Measurements from ENCODE around the gene OR56A4. TPM values are rescaled to one million over a fixed set of nuclear protein-coding genes. Genes with fewer than 3 reads are reported as not detected.
"Not testable (repeated sequence)": the region's sequence is repeated elsewhere in the genome, so short reads cannot be mapped to it uniquely, and the experiment has no call there.

The OR56A4 gene
- polyA plus RNA-seq, 2 of the 4 experiments (the other 2 are of a cell fraction) = not detected

DNA sequence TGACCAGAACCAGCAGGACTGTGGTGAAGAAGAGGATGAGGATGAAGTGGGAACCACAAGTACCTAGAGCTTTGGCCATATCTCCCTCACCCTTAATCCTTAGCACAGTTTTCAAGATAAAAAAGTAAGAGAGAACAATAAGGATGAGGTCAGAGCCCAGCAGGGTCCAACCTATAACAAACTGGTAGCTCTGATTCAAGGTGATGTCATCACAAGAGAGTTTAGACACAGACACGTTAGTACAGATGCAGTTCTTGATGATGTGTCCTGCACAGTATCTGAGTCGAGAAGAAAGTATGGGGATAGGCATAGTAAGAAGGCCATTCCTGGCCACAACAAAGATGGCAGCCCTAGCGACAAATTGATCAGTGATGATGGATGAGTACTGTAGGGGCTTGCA lies 39.0 kb downstream of the OR56A4 start:
- no peak for ATAC-seq
- no peak overlapping the region for H3K4me3 ChIP-seq
- ChIA-PET CTCF (no interaction called here), POLR2A (no interaction called here)
- H3K4me1 ChIP-seq = no peaks in the 10 kb centered on the region
- TF ChIP-seq, protein P1, sequence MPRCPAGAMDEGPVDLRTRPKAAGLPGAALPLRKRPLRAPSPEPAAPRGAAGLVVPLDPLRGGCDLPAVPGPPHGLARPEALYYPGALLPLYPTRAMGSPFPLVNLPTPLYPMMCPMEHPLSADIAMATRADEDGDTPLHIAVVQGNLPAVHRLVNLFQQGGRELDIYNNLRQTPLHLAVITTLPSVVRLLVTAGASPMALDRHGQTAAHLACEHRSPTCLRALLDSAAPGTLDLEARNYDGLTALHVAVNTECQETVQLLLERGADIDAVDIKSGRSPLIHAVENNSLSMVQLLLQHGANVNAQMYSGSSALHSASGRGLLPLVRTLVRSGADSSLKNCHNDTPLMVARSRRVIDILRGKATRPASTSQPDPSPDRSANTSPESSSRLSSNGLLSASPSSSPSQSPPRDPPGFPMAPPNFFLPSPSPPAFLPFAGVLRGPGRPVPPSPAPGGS (IDR thresholded peaks at IDR 0.05) = no peak
- TF ChIP-seq MYC (IDR thresholded peaks at IDR 0.05; ENCODE audit: borderline replicate concordance, low read length) = no peak
- no peak for TF ChIP-seq JUNB (IDR thresholded peaks at IDR 0.05)
- no peak for TF ChIP-seq CBX8 (IDR thresholded peaks at IDR 0.05)
- H3K9me3 ChIP-seq = no peaks in the 10 kb centered on the region
- WGBS (ENCODE audit: missing lambda C conversion rate) = 7% methylated on average over 3 of the region's 3 CpGs
- no peak for FAIRE-seq
- no peak for DNase-seq (ENCODE audit: low read depth in 1 of 2, low spot score in 1 of 2)
- H3K27ac ChIP-seq = no peak overlapping the region
- H3K4me2 ChIP-seq = no peak overlapping the region

DNA sequence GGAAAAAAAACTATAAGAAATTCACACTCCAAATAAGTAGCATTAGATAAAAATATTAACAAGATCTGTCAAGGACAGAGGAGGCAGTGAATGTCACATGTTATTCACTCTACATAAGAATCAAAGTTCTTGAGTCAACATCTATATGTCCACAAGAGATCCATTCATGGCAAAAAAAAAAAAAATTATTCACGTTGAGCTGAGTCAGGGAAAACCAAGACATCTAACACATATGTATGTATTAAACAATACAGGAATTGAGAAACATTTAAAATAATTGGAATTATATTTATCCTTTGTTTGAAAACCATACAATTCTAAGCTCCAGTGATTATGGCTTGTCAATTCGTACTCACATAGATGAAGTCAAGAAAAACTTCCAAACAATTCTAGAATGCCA lies 39.8 kb downstream of the OR56A4 start:
- ChIA-PET CTCF (interaction anchor here (1.2 kb wide), 1 partner anchor 788 kb away, joined by 3 read pairs; no protein-coding TSS in a partner anchor), POLR2A (no interaction called here)
- Histone ChIP-seq H3K4me2 (no peak overlapping the region), H3K4me1 (no peaks in the 10 kb centered on the region), H3K4me3 (no peak overlapping the region), H3K9me3 (no peaks in the 10 kb centered on the region), H3K27ac (no peak overlapping the region)
- DNase-seq (ENCODE audit: low read depth in 1 of 2, low spot score in 1 of 2) (no peak), FAIRE-seq (no peak), ATAC-seq (no peak)
- TF ChIP-seq HOXA7 (CRISPR knock-in tag; IDR thresholded peaks at IDR 0.05) = no peak
- no peak for TF ChIP-seq JUN (IDR thresholded peaks at IDR 0.05)
- no peak for TF ChIP-seq RAD21 (conservative IDR thresholded peaks at IDR 0.05 in 1 of 2, IDR thresholded peaks at IDR 0.05 in 1 of 2)
- no peak for TF ChIP-seq EHF (CRISPR knock-in tag; IDR thresholded peaks at IDR 0.05)
- WGBS (ENCODE audit: missing lambda C conversion rate) = 0% methylated on average over 2 of the region's 2 CpGs

DNA sequence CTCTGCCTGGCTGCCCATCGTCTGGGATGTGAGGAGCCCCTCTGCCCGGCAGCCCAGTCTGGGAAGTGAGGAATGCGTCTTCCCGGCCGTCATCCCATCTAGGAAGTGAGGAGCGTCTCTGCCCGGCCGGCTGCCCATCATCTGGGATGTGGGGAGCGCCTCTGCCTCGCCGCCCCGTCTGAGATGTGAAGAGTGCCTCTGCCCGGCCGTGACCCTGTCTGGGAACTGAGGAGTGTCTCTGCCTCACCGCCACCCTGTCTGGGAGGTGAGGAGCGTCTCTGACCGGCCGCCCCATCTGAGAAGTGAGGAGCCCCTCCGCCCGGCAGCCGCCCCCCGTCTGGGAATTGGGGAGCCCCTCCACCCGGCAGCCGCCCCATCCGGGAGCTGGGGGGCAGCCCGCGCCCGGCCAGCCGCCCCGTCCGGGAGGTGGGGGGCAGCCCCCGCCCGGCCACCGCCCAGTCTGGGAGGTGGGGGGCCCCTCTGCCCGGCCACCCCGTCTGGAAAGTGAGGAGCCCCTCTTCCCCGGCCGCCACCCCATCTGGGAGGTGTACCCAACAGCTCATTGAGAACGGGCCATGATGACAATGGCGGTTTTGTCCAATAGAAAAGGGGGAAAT lies 45.9 kb downstream of the OR56A4 start:
- FAIRE-seq; H3K4me3 ChIP-seq; POLR2A ChIA-PET; H3K9me3 ChIP-seq; CTCF ChIA-PET; DNase-seq (ENCODE audit: low read depth in 1 of 2, low spot score in 1 of 2); H3K4me1 ChIP-seq; H3K4me2 ChIP-seq; ATAC-seq; H3K27ac ChIP-seq: not testable (repeated sequence)
- WGBS (ENCODE audit: missing lambda C conversion rate) = 42% methylated on average over 7 of the region's 40 CpGs

DNA sequence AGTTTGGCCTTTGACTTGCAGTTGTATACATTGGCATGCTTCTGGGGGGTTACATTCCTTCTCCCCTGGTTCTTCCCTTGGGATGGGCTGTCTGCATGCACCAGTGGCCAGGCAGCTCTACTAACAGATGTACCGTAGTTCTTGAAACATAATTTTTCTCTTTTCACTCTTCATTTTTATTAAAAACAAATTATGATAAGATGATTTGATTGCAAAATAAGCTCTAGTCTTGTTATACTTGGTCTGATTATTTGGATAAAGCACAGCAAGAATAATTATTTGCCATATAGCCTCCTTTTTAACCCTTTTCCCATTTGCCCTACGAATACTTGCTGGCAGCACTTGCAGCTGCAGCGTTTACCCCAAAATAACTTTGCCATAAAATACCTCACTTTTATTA lies 51.2 kb downstream of the OR56A4 start:
- Histone ChIP-seq H3K4me1 (no peaks in the 10 kb centered on the region), H3K9me3 (no peaks in the 10 kb centered on the region), H3K4me3 (no peak overlapping the region), H3K27ac (no peak overlapping the region), H3K4me2 (no peak overlapping the region)
- 41% methylated on average over 3 of the region's 3 CpGs for WGBS (ENCODE audit: missing lambda C conversion rate)
- ATAC-seq (no peak), FAIRE-seq (no peak), DNase-seq (ENCODE audit: low read depth in 1 of 2, low spot score in 1 of 2) (no peak)
- ChIA-PET CTCF (interaction anchor here (1.7 kb wide), 1 partner anchor 37 kb away, joined by 5 read pairs; no protein-coding TSS in a partner anchor), POLR2A (no interaction called here)
- TF ChIP-seq FOSB (CRISPR knock-in tag; IDR thresholded peaks at IDR 0.05) = no peak
- TF ChIP-seq RFX5 (IDR thresholded peaks at IDR 0.05) = no peak
- no peak for TF ChIP-seq POLR2AphosphoS2 (conservative IDR thresholded peaks at IDR 0.05; ENCODE audit: low read length)
- no peak for TF ChIP-seq ZFP36 (IDR thresholded peaks at IDR 0.05; ENCODE audit: borderline replicate concordance, partially characterized antibody)
- TF ChIP-seq, protein P2, sequence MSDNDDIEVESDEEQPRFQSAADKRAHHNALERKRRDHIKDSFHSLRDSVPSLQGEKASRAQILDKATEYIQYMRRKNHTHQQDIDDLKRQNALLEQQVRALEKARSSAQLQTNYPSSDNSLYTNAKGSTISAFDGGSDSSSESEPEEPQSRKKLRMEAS (IDR thresholded peaks at IDR 0.05) = no peak
- no peak for TF ChIP-seq CEBPB (IDR thresholded peaks at IDR 0.05)

Small RNA genes within 50 kb of the gene (small RNA-seq; reads per million reads assigned to genes)
- 0 reads per million in 6 experiments for gene RNA5SP329

Other genes with a start within 250 kb of the OR56A4 start
- gene OR52N5, start 223.6 kb downstream of the OR56A4 start, polyA plus RNA-seq (2011; rRNA removed) = not detected in 2 replicates
- gene OR52N5, start 223.6 kb downstream of the OR56A4 start, polyA plus RNA-seq (2017; fragmentation: RNase III; extraction: RNeasy Plus Mini Kit Qiagen cat#74134 plus additional on column Dnase treatment) = not detected in 3 replicates
- not detected in 2 replicates for gene OR52N1, start 215.7 kb downstream of the OR56A4 start, polyA plus RNA-seq (2011; rRNA removed)
- not detected in 3 replicates for gene OR52N1, start 215.7 kb downstream of the OR56A4 start, polyA plus RNA-seq (2017; fragmentation: RNase III; extraction: RNeasy Plus Mini Kit Qiagen cat#74134 plus additional on column Dnase treatment)
- gene OR52N2, start 198.0 kb downstream of the OR56A4 start, polyA plus RNA-seq (2011; rRNA removed) = not detected in 2 replicates
- gene OR52N2, start 198.0 kb downstream of the OR56A4 start, polyA plus RNA-seq (2017; fragmentation: RNase III; extraction: RNeasy Plus Mini Kit Qiagen cat#74134 plus additional on column Dnase treatment) = not detected in 3 replicates
- gene OR52E6, start 165.0 kb downstream of the OR56A4 start, polyA plus RNA-seq (2011; rRNA removed) = not detected in 2 replicates
- not detected in 3 replicates for gene OR52E6, start 165.0 kb downstream of the OR56A4 start, polyA plus RNA-seq (2017; fragmentation: RNase III; extraction: RNeasy Plus Mini Kit Qiagen cat#74134 plus additional on column Dnase treatment)
- gene OR52E8, start 149.3 kb downstream of the OR56A4 start, polyA plus RNA-seq (2011; rRNA removed) = not detected in 2 replicates
- gene OR52E8, start 149.3 kb downstream of the OR56A4 start, polyA plus RNA-seq (2017; fragmentation: RNase III; extraction: RNeasy Plus Mini Kit Qiagen cat#74134 plus additional on column Dnase treatment) = not detected in 3 replicates
- not detected in 2 replicates for gene OR52E4, start 126.3 kb downstream of the OR56A4 start, polyA plus RNA-seq (2011; rRNA removed)
- gene OR52E4, start 126.3 kb downstream of the OR56A4 start, polyA plus RNA-seq (2017; fragmentation: RNase III; extraction: RNeasy Plus Mini Kit Qiagen cat#74134 plus additional on column Dnase treatment) = not detected in 3 replicates
- not detected in 2 replicates for gene OR52E5, start 113.7 kb downstream of the OR56A4 start, polyA plus RNA-seq (2011; rRNA removed)
- gene OR52E5, start 113.7 kb downstream of the OR56A4 start, polyA plus RNA-seq (2017; fragmentation: RNase III; extraction: RNeasy Plus Mini Kit Qiagen cat#74134 plus additional on column Dnase treatment) = not detected in 3 replicates
- gene OR56A3, start 64.7 kb downstream of the OR56A4 start, polyA plus RNA-seq (2011; rRNA removed) = not detected in 2 replicates
- not detected in 3 replicates for gene OR56A3, start 64.7 kb downstream of the OR56A4 start, polyA plus RNA-seq (2017; fragmentation: RNase III; extraction: RNeasy Plus Mini Kit Qiagen cat#74134 plus additional on column Dnase treatment)
- not detected in 2 replicates for gene OR56A5, start 38.5 kb downstream of the OR56A4 start, polyA plus RNA-seq (2011; rRNA removed)
- gene OR56A5, start 38.5 kb downstream of the OR56A4 start, polyA plus RNA-seq (2017; fragmentation: RNase III; extraction: RNeasy Plus Mini Kit Qiagen cat#74134 plus additional on column Dnase treatment) = not detected in 3 replicates
- not detected in 2 replicates for gene OR52L1, start 20.0 kb downstream of the OR56A4 start, polyA plus RNA-seq (2011; rRNA removed)
- not detected in 3 replicates for gene OR52L1, start 20.0 kb downstream of the OR56A4 start, polyA plus RNA-seq (2017; fragmentation: RNase III; extraction: RNeasy Plus Mini Kit Qiagen cat#74134 plus additional on column Dnase treatment)
- not detected in 2 replicates for gene OR56A1, start 23.8 kb upstream of the OR56A4 start, polyA plus RNA-seq (2011; rRNA removed)
- gene OR56A1, start 23.8 kb upstream of the OR56A4 start, polyA plus RNA-seq (2017; fragmentation: RNase III; extraction: RNeasy Plus Mini Kit Qiagen cat#74134 plus additional on column Dnase treatment) = not detected in 3 replicates
- not detected in 2 replicates for gene OR56B4, start 100.7 kb upstream of the OR56A4 start, polyA plus RNA-seq (2011; rRNA removed)
- gene OR56B4, start 100.7 kb upstream of the OR56A4 start, polyA plus RNA-seq (2017; fragmentation: RNase III; extraction: RNeasy Plus Mini Kit Qiagen cat#74134 plus additional on column Dnase treatment) = not detected in 3 replicates
- gene OR52B2, start 163.4 kb upstream of the OR56A4 start, polyA plus RNA-seq (2011; rRNA removed) = not detected in 2 replicates
- not detected in 3 replicates for gene OR52B2, start 163.4 kb upstream of the OR56A4 start, polyA plus RNA-seq (2017; fragmentation: RNase III; extraction: RNeasy Plus Mini Kit Qiagen cat#74134 plus additional on column Dnase treatment)
- gene OR52W1, start 192.3 kb upstream of the OR56A4 start, polyA plus RNA-seq (2011; rRNA removed) = not detected in 2 replicates
- gene OR52W1, start 192.3 kb upstream of the OR56A4 start, polyA plus RNA-seq (2017; fragmentation: RNase III; extraction: RNeasy Plus Mini Kit Qiagen cat#74134 plus additional on column Dnase treatment) = not detected in 3 replicates
- gene C11orf42, start 198.6 kb upstream of the OR56A4 start, polyA plus RNA-seq (2011; rRNA removed) = not detected in 2 replicates
- not detected in 3 replicates for gene C11orf42, start 198.6 kb upstream of the OR56A4 start, polyA plus RNA-seq (2017; fragmentation: RNase III; extraction: RNeasy Plus Mini Kit Qiagen cat#74134 plus additional on column Dnase treatment)
- 19.4 and 23.9 TPM in 2 replicates for gene FHIP1B, start 227.7 kb upstream of the OR56A4 start, polyA plus RNA-seq (2011; rRNA removed)
- 12.6 to 14.3 TPM (median 13.9 TPM) in 3 replicates for gene FHIP1B, start 227.7 kb upstream of the OR56A4 start, polyA plus RNA-seq (2017; fragmentation: RNase III; extraction: RNeasy Plus Mini Kit Qiagen cat#74134 plus additional on column Dnase treatment)
- gene CNGA4, start 232.1 kb upstream of the OR56A4 start, polyA plus RNA-seq (2011; rRNA removed) = 0.12 and 0.19 TPM in 2 replicates
- 0.10 to 0.12 TPM (median 0.11 TPM) in 3 replicates for gene CNGA4, start 232.1 kb upstream of the OR56A4 start, polyA plus RNA-seq (2017; fragmentation: RNase III; extraction: RNeasy Plus Mini Kit Qiagen cat#74134 plus additional on column Dnase treatment)

Measured in A549 (cell line).